HG03095 (cell line): Measurements from ENCODE around the gene AP1S3.

ENCODE experiments used
- ATAC-seq: cut with Tn5 transposase; IDR thresholded peaks from one replicate; pipeline ENCODE4 v1.9.1; 2021; ENCODE audit warnings: moderate library complexity; ENCODE audit not compliant: unreplicated experiment

The AP1S3 gene

GRCh38 chr2:223762853-223763252 lies 74.5 kb downstream of the AP1S3 start:
- no peak for ATAC-seq

- peak; percentile 60 for ATAC-seq
Observed at GRCh38 chr2:223761746-223762145, 75.6 kb downstream of the AP1S3 start.

GRCh38 chr2:223760838-223761502 lies 76.4 kb downstream of the AP1S3 start:
- ATAC-seq = peak; percentile 74

- no peak for ATAC-seq
Observed at GRCh38 chr2:223759569-223760430, 77.6 kb downstream of the AP1S3 start.

GRCh38 chr2:223758131-223758840 lies 79.1 kb downstream of the AP1S3 start:
- no peak for ATAC-seq

- no peak for ATAC-seq
Observed at GRCh38 chr2:223753940-223754339, 83.4 kb downstream of the AP1S3 start.

GRCh38 chr2:223751012-223751411 lies 86.4 kb downstream of the AP1S3 start:
- ATAC-seq = no peak

GRCh38 chr2:223747392-223748042 lies 89.9 kb downstream of the AP1S3 start:
- no peak for ATAC-seq

- no peak for ATAC-seq
Observed at GRCh38 chr2:223746611-223747010, 90.8 kb downstream of the AP1S3 start.

- ATAC-seq = no peak
Observed at GRCh38 chr2:223744580-223744979, 92.8 kb downstream of the AP1S3 start.

- no peak for ATAC-seq
Observed at GRCh38 chr2:223740679-223741078, 96.7 kb downstream of the AP1S3 start.

GRCh38 chr2:223737207-223737606 lies 100.2 kb downstream of the AP1S3 start:
- no peak for ATAC-seq

GRCh38 chr2:223736488-223736887 lies 100.9 kb downstream of the AP1S3 start:
- no peak for ATAC-seq

GRCh38 chr2:223735659-223736244 lies 101.6 kb downstream of the AP1S3 start:
- ATAC-seq = no peak

GRCh38 chr2:223735035-223735640 lies 102.2 kb downstream of the AP1S3 start:
- ATAC-seq = no peak

- ATAC-seq = no peak
Observed at GRCh38 chr2:223734346-223734745, 103.0 kb downstream of the AP1S3 start.

- no peak for ATAC-seq
Observed at GRCh38 chr2:223732346-223732745, 105.0 kb downstream of the AP1S3 start.

GRCh38 chr2:223731503-223731902 lies 105.9 kb downstream of the AP1S3 start:
- no peak for ATAC-seq

- no peak for ATAC-seq
Observed at GRCh38 chr2:223729781-223730180, 107.6 kb downstream of the AP1S3 start.

GRCh38 chr2:223727562-223727961 lies 109.8 kb downstream of the AP1S3 start:
- peak; percentile 82 for ATAC-seq
